HEK293 (cell line): Measurements from ENCODE around the gene CMIP.

Source experiments
- CTCF ChIA-PET: fragments of 350-600 bp; formaldehyde crosslinking; extraction: SDS; loops from one replicate; lab custom pipeline; 2021; ENCODE audit warnings: antibody characterized with exemption; lab: Yijun Ruan, JAX
- POLR2A ChIA-PET: fragments of 300-600 bp; formaldehyde crosslinking; extraction: SDS; loops from one replicate; lab custom pipeline; 2020; ENCODE audit warnings: antibody characterized with exemption, inconsistent platforms; lab: Yijun Ruan, JAX
- H3K27ac ChIP-seq: fragments of 200-500 bp; sonication (Bioruptor generic); 2 replicates; pipeline ENCODE4 v1.5.1; 2014; ENCODE audit warnings: low read depth, low read length, control low read depth, inconsistent platforms; ENCODE audit errors: extremely low read depth
- H3K36me3 ChIP-seq, 2 experiments: fragments of 200-500 bp in 1 of 2; sonication (Bioruptor generic) in 1 of 2; 1 replicate in 1 of 2; 2 replicates in 1 of 2; pipeline ENCODE4 v1.5.1; 2014 to 2017; ENCODE audit warnings: inconsistent platforms in 2 of 2, low read length in 2 of 2; ENCODE audit not compliant: control insufficient read depth in 2 of 2, insufficient read depth in 1 of 2
- H3K4me1 ChIP-seq: fragments of 200-500 bp; sonication (Bioruptor generic); 2 replicates; pipeline ENCODE4 v1.5.1; 2014; ENCODE audit warnings: mild to moderate bottlenecking, low read length, inconsistent platforms; ENCODE audit not compliant: control insufficient read depth, insufficient read depth
- H3K4me3 ChIP-seq: 2 replicates; pipeline ENCODE4 v1.5.1; 2011; ENCODE audit warnings: low read depth, mild to moderate bottlenecking, control low read depth, low read length, moderate library complexity
- H3K9me3 ChIP-seq: fragments of 200-500 bp; sonication (Bioruptor generic); 2 replicates; pipeline ENCODE4 v1.5.1; 2014; ENCODE audit warnings: low read depth, low read length, inconsistent platforms; ENCODE audit not compliant: control insufficient read depth, insufficient read depth
- YY1 ChIP-seq: fragments of 450-650 bp; formaldehyde crosslinking; IDR thresholded peaks from 2 replicates; pipeline ENCODE4 v1.5.1; 2018; ENCODE audit warnings: missing biosample characterization, missing genetic modification characterization
- ZBTB20 ChIP-seq: fragments of 450-650 bp; formaldehyde crosslinking; IDR thresholded peaks from 2 replicates; pipeline ENCODE4 v1.5.1; 2016; ENCODE audit warnings: missing biosample characterization, missing genetic modification characterization
- ZNF148 ChIP-seq: fragments of 450-650 bp; formaldehyde crosslinking; IDR thresholded peaks from 2 replicates; pipeline ENCODE4 v1.5.0; 2017; ENCODE audit warnings: missing biosample characterization, missing genetic modification characterization, borderline replicate concordance
- ZNF350 ChIP-seq: fragments of 450-650 bp; formaldehyde crosslinking; IDR thresholded peaks from 2 replicates; pipeline ENCODE4 v1.5.0; 2017; ENCODE audit warnings: missing biosample characterization, mild to moderate bottlenecking, missing genetic modification characterization
- ZNF48 ChIP-seq: fragments of 450-650 bp; formaldehyde crosslinking; IDR thresholded peaks from 2 replicates; pipeline ENCODE4 v1.5.1; 2016; ENCODE audit warnings: missing biosample characterization, missing genetic modification characterization
- ZNF521 ChIP-seq: fragments of 450-650 bp; formaldehyde crosslinking; IDR thresholded peaks from 2 replicates; pipeline ENCODE4 v1.5.1; 2017; ENCODE audit warnings: missing biosample characterization, mild to moderate bottlenecking, missing genetic modification characterization
- ZNF560 ChIP-seq: fragments of 450-650 bp; formaldehyde crosslinking; IDR thresholded peaks from 2 replicates; pipeline ENCODE4 v1.5.1; 2017; ENCODE audit warnings: missing biosample characterization, missing genetic modification characterization, borderline replicate concordance
- ZNF596 ChIP-seq: fragments of 450-650 bp; IDR thresholded peaks from 2 replicates; pipeline ENCODE4 v1.5.0; 2018; ENCODE audit warnings: missing biosample characterization, mild to moderate bottlenecking, missing genetic modification characterization, moderate library complexity
- ZNF639 ChIP-seq: fragments of 450-650 bp; formaldehyde crosslinking; IDR thresholded peaks from 2 replicates; pipeline ENCODE4 v1.5.1; 2016; ENCODE audit warnings: missing biosample characterization, missing genetic modification characterization
- ZNF837 ChIP-seq: fragments of 450-650 bp; formaldehyde crosslinking; IDR thresholded peaks from 2 replicates; pipeline ENCODE4 v1.5.1; 2016; ENCODE audit warnings: missing biosample characterization, missing genetic modification characterization
- TF ChIP-seq, protein P1 (sequence below): fragments of 450-650 bp; formaldehyde crosslinking; IDR thresholded peaks from 2 replicates; pipeline ENCODE4 v1.5.1; 2016; ENCODE audit warnings: missing biosample characterization, missing genetic modification characterization
- TF ChIP-seq, protein P2 (sequence below): fragments of 450-650 bp; formaldehyde crosslinking; IDR thresholded peaks from 2 replicates; pipeline ENCODE4 v1.5.1; 2016; ENCODE audit warnings: missing biosample characterization, missing genetic modification characterization, low read depth
- TF ChIP-seq, protein P3 (sequence below): fragments of 450-650 bp; formaldehyde crosslinking; IDR thresholded peaks from 2 replicates; pipeline ENCODE4 v1.5.1; 2016; ENCODE audit warnings: missing biosample characterization, missing genetic modification characterization
- TF ChIP-seq, protein P4 (sequence below): fragments of 450-650 bp; formaldehyde crosslinking; conservative IDR thresholded peaks from 2 replicates; pipeline ENCODE4 v1.5.1; 2016; ENCODE audit warnings: low read depth, missing biosample characterization, missing genetic modification characterization

The CMIP gene

GRCh38 chr16:81486540-81487061 lies 42.0 kb downstream of the CMIP start:
- H3K4me3 ChIP-seq = no peak overlapping the region
- H3K4me1 ChIP-seq = peaks cover 3% of the 10 kb centered on the region; the same call in 1 of the 2 replicates
- H3K36me3 ChIP-seq = no peaks in the 10 kb centered on the region
- H3K9me3 ChIP-seq = no peaks in the 10 kb centered on the region
- no peak overlapping the region for H3K27ac ChIP-seq
- TF ChIP-seq, protein P1, sequence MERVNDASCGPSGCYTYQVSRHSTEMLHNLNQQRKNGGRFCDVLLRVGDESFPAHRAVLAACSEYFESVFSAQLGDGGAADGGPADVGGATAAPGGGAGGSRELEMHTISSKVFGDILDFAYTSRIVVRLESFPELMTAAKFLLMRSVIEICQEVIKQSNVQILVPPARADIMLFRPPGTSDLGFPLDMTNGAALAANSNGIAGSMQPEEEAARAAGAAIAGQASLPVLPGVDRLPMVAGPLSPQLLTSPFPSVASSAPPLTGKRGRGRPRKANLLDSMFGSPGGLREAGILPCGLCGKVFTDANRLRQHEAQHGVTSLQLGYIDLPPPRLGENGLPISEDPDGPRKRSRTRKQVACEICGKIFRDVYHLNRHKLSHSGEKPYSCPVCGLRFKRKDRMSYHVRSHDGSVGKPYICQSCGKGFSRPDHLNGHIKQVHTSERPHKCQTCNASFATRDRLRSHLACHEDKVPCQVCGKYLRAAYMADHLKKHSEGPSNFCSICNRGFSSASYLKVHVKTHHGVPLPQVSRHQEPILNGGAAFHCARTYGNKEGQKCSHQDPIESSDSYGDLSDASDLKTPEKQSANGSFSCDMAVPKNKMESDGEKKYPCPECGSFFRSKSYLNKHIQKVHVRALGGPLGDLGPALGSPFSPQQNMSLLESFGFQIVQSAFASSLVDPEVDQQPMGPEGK (tag by site-specific recombination) = no peak
- TF ChIP-seq, protein P2, sequence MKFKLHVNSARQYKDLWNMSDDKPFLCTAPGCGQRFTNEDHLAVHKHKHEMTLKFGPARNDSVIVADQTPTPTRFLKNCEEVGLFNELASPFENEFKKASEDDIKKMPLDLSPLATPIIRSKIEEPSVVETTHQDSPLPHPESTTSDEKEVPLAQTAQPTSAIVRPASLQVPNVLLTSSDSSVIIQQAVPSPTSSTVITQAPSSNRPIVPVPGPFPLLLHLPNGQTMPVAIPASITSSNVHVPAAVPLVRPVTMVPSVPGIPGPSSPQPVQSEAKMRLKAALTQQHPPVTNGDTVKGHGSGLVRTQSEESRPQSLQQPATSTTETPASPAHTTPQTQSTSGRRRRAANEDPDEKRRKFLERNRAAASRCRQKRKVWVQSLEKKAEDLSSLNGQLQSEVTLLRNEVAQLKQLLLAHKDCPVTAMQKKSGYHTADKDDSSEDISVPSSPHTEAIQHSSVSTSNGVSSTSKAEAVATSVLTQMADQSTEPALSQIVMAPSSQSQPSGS (tag by site-specific recombination) = no peak
- no peak for TF ChIP-seq ZNF639
- TF ChIP-seq, protein P3, sequence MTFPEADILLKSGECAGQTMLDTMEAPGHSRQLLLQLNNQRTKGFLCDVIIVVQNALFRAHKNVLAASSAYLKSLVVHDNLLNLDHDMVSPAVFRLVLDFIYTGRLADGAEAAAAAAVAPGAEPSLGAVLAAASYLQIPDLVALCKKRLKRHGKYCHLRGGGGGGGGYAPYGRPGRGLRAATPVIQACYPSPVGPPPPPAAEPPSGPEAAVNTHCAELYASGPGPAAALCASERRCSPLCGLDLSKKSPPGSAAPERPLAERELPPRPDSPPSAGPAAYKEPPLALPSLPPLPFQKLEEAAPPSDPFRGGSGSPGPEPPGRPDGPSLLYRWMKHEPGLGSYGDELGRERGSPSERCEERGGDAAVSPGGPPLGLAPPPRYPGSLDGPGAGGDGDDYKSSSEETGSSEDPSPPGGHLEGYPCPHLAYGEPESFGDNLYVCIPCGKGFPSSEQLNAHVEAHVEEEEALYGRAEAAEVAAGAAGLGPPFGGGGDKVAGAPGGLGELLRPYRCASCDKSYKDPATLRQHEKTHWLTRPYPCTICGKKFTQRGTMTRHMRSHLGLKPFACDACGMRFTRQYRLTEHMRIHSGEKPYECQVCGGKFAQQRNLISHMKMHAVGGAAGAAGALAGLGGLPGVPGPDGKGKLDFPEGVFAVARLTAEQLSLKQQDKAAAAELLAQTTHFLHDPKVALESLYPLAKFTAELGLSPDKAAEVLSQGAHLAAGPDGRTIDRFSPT (tag by site-specific recombination) = no peak
- TF ChIP-seq ZNF350 (tag by site-specific recombination) = no peak
- TF ChIP-seq ZNF560 (tag by site-specific recombination) = no peak
- TF ChIP-seq ZNF148 = no peak
- no peak for TF ChIP-seq ZBTB20 (tag by site-specific recombination)
- no peak for TF ChIP-seq ZNF48
- CTCF ChIA-PET = interaction anchor here (1.2 kb wide), 1 partner anchor 82 kb away, joined by 3 read pairs; no protein-coding TSS in a partner anchor
- POLR2A ChIA-PET = no interaction called here

GRCh38 chr16:81487301-81487720 lies 42.7 kb downstream of the CMIP start:
- Histone ChIP-seq H3K4me1 (peaks cover 3% of the 10 kb centered on the region; the same call in 1 of the 2 replicates), H3K36me3 (no peaks in the 10 kb centered on the region), H3K27ac (no peak overlapping the region), H3K4me3 (no peak overlapping the region), H3K9me3 (no peaks in the 10 kb centered on the region)
- TF ChIP-seq, protein P4, sequence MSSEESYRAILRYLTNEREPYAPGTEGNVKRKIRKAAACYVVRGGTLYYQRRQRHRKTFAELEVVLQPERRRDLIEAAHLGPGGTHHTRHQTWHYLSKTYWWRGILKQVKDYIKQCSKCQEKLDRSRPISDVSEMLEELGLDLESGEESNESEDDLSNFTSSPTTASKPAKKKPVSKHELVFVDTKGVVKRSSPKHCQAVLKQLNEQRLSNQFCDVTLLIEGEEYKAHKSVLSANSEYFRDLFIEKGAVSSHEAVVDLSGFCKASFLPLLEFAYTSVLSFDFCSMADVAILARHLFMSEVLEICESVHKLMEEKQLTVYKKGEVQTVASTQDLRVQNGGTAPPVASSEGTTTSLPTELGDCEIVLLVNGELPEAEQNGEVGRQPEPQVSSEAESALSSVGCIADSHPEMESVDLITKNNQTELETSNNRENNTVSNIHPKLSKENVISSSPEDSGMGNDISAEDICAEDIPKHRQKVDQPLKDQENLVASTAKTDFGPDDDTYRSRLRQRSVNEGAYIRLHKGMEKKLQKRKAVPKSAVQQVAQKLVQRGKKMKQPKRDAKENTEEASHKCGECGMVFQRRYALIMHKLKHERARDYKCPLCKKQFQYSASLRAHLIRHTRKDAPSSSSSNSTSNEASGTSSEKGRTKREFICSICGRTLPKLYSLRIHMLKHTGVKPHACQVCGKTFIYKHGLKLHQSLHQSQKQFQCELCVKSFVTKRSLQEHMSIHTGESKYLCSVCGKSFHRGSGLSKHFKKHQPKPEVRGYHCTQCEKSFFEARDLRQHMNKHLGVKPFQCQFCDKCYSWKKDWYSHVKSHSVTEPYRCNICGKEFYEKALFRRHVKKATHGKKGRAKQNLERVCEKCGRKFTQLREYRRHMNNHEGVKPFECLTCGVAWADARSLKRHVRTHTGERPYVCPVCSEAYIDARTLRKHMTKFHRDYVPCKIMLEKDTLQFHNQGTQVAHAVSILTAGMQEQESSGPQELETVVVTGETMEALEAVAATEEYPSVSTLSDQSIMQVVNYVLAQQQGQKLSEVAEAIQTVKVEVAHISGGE (tag by site-specific recombination) = no peak
- TF ChIP-seq ZNF837 (tag by site-specific recombination) = no peak
- TF ChIP-seq YY1 (tag by site-specific recombination) = no peak
- TF ChIP-seq ZNF596 (tag by site-specific recombination) = no peak
- TF ChIP-seq ZNF521 (tag by site-specific recombination) = no peak
- no peak for TF ChIP-seq ZBTB20 (tag by site-specific recombination)
- ChIA-PET CTCF (no interaction called here), POLR2A (no interaction called here)
